PFSK-1 (cell line): ENCODE results near the gene KLHL5.

Experiments used
- POLR2AphosphoS5 ChIP-seq: IDR thresholded peaks from 2 replicates; pipeline ENCODE4 v1.6.1; 2012; ENCODE audit warnings: low read depth, mild to moderate bottlenecking, control low read depth, low read length, moderate library complexity
- SIN3A ChIP-seq: IDR thresholded peaks from 2 replicates; pipeline ENCODE4 v1.6.1; 2012; ENCODE audit warnings: mild to moderate bottlenecking, low read length, moderate library complexity, borderline replicate concordance; ENCODE audit not compliant: insufficient read depth
- TF ChIP-seq, protein P1 (sequence below), 2 experiments: IDR thresholded peaks; 2 replicates each; pipeline versions ENCODE4 v1.6.1 to v1.8.0; 2011 to 2012; ENCODE audit warnings: low read depth in 2 of 2, low read length in 2 of 2, control low read depth in 1 of 2, inconsistent platforms in 1 of 2, mild to moderate bottlenecking in 1 of 2, moderate library complexity in 1 of 2; ENCODE audit not compliant: insufficient read depth in 1 of 2

DNA sequence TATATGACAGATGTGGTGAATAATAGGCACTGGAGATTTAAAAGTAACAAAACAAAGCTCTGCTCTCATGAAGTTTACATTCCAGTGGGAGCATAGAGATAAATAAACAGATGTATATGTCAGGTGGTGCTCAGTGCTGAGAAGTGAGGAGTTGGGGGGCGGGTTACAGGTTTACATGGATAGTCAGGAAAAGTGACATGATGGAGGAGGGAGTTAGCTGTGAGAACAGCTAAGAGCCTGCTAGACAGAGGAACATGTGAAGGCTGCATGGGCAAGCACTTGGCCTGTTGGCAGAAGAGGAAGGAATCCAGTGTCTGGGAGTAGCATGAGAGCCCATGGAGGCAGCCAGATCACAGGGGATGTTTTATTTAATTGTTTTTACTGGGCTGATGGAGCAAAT lies 19.7 kb upstream of the KLHL5 start:
- TF ChIP-seq POLR2AphosphoS5 (no peak), SIN3A (no peak)
- TF ChIP-seq, protein P1, sequence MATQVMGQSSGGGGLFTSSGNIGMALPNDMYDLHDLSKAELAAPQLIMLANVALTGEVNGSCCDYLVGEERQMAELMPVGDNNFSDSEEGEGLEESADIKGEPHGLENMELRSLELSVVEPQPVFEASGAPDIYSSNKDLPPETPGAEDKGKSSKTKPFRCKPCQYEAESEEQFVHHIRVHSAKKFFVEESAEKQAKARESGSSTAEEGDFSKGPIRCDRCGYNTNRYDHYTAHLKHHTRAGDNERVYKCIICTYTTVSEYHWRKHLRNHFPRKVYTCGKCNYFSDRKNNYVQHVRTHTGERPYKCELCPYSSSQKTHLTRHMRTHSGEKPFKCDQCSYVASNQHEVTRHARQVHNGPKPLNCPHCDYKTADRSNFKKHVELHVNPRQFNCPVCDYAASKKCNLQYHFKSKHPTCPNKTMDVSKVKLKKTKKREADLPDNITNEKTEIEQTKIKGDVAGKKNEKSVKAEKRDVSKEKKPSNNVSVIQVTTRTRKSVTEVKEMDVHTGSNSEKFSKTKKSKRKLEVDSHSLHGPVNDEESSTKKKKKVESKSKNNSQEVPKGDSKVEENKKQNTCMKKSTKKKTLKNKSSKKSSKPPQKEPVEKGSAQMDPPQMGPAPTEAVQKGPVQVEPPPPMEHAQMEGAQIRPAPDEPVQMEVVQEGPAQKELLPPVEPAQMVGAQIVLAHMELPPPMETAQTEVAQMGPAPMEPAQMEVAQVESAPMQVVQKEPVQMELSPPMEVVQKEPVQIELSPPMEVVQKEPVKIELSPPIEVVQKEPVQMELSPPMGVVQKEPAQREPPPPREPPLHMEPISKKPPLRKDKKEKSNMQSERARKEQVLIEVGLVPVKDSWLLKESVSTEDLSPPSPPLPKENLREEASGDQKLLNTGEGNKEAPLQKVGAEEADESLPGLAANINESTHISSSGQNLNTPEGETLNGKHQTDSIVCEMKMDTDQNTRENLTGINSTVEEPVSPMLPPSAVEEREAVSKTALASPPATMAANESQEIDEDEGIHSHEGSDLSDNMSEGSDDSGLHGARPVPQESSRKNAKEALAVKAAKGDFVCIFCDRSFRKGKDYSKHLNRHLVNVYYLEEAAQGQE (IDR thresholded peaks at IDR 0.05; ENCODE audit: insufficient read depth in 1 of 2, low read depth in 2 of 2, low read length in 2 of 2): no peak
